Measurements from ENCODE around the gene PLA2G2F.

The PLA2G2F gene, protein sequence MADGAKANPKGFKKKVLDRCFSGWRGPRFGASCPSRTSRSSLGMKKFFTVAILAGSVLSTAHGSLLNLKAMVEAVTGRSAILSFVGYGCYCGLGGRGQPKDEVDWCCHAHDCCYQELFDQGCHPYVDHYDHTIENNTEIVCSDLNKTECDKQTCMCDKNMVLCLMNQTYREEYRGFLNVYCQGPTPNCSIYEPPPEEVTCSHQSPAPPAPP

GRCh38 chr1:20138961-20139550 lies at the start of gene PLA2G2F:
TSS of gene PLA2G2F (plus strand) at chr1:20139323. CDS start at chr1:20139428, 105 bp downstream.
- DNase-seq (ENCODE audit: low spot score) = no peak

- no peak for DNase-seq (ENCODE audit: low spot score)
These were observed 49.6 kb upstream of the PLA2G2F start for GRCh38 chr1:20089328-20090077.

- DNase-seq (ENCODE audit: low spot score) = no peak
These were observed 49.0 kb upstream of the PLA2G2F start for GRCh38 chr1:20090119-20090518.

DNA sequence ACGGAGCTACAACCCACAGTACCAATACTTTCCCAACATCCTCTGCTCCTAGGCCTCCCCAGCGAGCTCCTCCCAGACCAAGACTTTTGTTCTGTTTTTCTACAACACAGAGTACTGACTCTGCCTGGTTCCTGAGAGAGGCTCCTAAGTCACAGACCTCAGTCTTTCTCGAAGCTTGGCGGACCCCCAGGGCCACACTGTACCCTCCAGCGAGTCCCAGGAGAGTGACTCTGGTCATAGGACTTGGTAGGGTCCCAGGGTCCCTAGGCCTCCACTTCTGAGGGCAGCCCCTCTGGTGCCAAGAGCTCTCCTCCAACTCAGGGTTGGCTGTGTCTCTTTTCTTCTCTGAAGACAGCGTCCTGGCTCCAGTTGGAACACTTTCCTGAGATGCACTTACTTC lies 48.5 kb upstream of the PLA2G2F start:
- no peak for DNase-seq (ENCODE audit: low spot score)

DNA sequence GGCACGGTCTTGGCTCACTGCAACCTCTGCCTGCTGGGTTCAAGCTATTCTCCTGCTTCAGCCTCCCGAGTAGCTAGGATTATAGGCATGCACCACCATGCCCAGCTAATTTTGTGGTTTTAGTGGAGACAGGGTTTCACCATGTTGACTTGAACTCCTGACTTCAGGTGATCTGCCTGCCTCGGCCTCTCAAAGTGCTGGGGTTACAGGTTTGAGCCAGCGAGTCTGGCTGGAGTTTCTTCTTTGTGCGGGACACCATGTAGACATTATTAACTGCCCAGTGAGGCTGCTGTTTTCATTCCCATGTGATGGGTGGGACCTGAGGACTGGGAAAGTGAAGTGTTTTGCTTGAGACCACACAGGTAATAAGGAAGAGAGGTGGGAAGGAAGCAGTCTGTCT lies 45.8 kb upstream of the PLA2G2F start:
- DNase-seq (ENCODE audit: low spot score) = no peak

- DNase-seq (ENCODE audit: low spot score) = no peak
These were observed 45.2 kb upstream of the PLA2G2F start for GRCh38 chr1:20093940-20094391.

- DNase-seq (ENCODE audit: low spot score) = no peak
These were observed 43.3 kb upstream of the PLA2G2F start for GRCh38 chr1:20095564-20096434.

GRCh38 chr1:20096840-20097447 lies 42.2 kb upstream of the PLA2G2F start:
- DNase-seq (ENCODE audit: low spot score) = no peak

DNA sequence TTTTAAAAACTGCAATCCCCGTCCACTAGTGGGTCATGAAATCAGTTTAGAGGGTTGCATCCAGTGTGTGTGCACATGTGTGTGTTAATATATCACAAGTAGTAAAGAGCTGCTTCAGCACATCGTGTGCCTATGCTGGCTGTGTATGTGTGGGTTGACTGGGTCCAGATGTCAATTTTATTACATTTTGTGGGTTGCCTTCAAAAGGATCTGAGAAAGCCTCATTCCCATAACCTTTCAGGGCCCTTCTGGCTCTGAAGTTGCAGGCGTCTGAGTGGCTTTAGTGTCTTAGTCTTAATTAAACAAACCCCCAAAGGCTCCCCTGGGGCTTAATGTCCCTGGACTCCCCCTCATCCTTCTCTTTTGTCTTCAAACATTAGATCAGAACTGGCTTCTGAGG lies 39.6 kb upstream of the PLA2G2F start:
- no peak for DNase-seq (ENCODE audit: low spot score)

DNA sequence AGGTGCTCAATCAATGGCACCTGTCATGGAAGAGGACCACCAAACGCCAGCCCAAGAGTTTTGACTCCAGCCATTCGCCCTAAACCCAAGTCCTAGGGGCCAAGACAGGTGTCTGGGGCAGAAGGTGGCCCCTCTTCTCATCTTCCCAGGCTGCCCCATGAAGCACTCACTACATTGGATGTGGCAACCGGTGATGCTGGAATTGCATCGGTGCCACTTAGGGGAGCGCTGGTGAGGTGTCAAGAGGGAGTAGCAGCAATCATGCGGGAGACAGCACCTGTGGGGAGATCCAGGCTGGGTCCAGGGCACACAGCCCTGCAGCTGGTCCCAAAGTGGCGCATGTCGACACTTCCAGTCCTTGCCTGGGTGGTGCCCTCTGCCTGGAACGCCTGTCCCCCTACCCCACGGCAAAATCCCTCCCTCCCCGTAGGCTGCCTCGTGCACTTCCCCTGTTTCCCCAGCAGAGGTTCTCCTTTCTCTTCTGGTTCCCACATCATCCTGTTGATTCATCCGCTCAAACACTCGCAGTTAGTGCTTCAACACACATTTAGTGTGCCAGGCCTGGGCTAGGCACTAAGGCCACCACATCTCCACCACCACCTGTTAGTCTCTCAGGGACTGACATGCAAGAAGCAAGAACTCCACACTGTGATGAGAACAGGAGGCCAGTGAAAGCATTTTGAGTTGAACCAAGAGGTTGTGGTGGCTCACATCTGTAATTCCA lies 38.3 kb upstream of the PLA2G2F start:
- peak; percentile 11 for DNase-seq (ENCODE audit: low spot score)

DNA sequence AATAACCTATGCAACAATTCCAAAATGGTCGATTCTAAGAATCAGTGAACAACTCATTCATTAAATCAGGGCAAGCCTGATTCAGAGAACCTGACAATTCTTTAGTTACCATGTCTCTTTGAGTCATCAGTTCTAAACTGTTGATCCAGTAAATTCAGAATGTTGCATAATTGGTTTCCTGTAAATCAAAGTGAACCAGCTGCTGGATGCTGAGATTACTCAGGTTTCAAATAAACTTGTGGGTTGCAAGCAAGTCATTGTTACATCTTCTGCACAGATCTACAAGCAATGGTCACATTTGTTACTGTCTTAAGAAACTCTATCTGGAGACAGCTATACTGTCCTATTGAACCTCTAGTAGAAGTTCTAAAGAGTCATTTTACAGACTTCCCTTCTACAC lies 36.2 kb upstream of the PLA2G2F start:
- DNase-seq (ENCODE audit: low spot score) = no peak

DNA sequence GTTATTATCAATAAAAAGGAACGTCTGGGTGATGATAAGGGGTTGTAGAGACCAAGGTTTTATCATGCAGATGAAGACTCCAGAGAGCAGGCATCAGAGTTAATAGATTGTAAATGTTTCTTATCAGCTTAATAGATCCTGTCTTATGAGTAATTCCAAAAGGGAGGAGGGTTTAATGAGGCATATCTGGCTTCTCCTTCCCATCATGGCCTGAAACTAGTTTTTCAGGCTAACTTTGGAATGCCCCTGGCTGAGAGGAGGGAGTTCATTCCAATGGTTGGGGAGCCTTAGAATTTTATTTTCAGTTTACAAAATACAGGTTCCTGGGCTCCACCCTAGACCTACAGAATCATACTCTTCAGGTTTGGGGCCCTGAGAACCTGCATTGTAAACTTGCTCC lies 33.3 kb upstream of the PLA2G2F start:
- no peak for DNase-seq (ENCODE audit: low spot score)

GRCh38 chr1:20107351-20107750 lies 31.8 kb upstream of the PLA2G2F start:
- DNase-seq (ENCODE audit: low spot score) = no peak

- DNase-seq (ENCODE audit: low spot score) = no peak
These were observed 31.3 kb upstream of the PLA2G2F start for GRCh38 chr1:20107796-20108195.

DNA sequence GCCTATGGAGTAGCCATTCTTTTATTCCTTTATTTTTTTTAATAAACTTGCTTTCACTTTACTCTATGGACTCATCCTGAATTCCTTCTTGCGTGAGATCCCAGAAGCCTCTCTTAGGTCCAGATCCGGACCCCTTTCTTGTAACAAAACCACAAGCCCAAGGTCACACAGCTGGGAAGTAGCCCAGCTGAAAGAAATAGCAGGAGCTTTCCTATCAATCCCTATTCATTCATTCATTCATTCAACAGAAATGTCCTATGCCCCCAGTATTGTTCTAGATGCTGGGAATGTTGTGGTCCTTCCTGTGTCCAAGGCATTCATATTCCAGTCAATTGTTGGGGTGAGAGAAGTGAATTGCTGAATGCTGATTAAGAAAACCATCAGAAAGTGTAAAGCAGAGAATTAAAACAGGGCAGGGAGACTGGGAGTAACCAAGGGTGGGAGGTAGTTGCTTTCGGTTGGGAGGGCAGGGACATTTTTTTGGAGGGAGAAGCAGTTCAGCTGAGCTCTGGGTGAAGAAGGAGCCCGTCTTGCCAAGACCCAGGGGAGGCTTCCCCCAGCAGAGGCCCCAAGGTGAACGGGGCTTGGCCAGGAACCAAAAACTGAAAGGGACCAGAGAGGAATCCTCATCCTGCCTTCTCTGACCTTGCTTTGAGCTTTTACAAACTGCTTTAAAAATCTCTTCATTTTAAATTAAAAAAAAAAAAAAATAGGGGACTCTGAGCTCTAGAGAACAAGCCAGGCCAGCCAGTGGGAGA lies 30.6 kb upstream of the PLA2G2F start:
- no peak for DNase-seq (ENCODE audit: low spot score)

GRCh38 chr1:20109223-20109856 lies 29.8 kb upstream of the PLA2G2F start:
- DNase-seq (ENCODE audit: low spot score) = no peak

GRCh38 chr1:20110679-20111078 lies 28.4 kb upstream of the PLA2G2F start:
- no peak for DNase-seq (ENCODE audit: low spot score)

- no peak for DNase-seq (ENCODE audit: low spot score)
These were observed 27.7 kb upstream of the PLA2G2F start for GRCh38 chr1:20111452-20111851.

- no peak for DNase-seq (ENCODE audit: low spot score)
These were observed 26.7 kb upstream of the PLA2G2F start for GRCh38 chr1:20112279-20113000.
